ENCODE data around the gene DYDC1.

- no peak for TF ChIP-seq GATA2 (IDR thresholded peaks at IDR 0.05; ENCODE audit: low read depth, low read length)
- no peak for TF ChIP-seq GATA3 (IDR thresholded peaks at IDR 0.05; ENCODE audit: low read depth, low read length)
These were observed 37.2 kb downstream of the DYDC1 start for GRCh38 chr10:80319318-80319717.
